HG03521 (cell line): ENCODE results near the gene DLG1.
"Not testable (repeated sequence)": the region's sequence is repeated elsewhere in the genome, so short reads cannot be mapped to it uniquely, and the experiment has no call there.

ENCODE experiments used
- ATAC-seq: cut with Tn5 transposase; IDR thresholded peaks from one replicate; pipeline ENCODE4 v1.9.1; 2021; ENCODE audit warnings: mild to moderate bottlenecking, moderate library complexity; ENCODE audit not compliant: unreplicated experiment

DLG1 gene

DNA sequence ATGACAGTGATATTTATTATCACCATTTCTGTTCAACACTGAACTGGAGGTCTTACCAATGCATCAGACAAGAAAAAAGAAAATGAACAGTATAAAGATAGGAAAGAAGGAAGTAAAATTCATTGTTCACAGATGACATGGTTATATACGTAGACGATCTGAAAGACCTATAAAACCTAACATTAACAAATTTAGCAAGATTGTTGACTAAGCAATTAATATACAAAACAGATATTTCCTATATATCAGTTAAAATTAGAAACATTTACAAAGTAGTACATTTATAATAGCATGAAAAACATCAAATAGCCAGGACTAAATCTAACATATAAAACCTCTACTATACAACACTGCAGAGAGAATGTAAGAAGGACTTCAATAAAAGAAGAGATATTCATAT is 176.0 kb downstream of the DLG1 start:
- ATAC-seq = no peak

DNA sequence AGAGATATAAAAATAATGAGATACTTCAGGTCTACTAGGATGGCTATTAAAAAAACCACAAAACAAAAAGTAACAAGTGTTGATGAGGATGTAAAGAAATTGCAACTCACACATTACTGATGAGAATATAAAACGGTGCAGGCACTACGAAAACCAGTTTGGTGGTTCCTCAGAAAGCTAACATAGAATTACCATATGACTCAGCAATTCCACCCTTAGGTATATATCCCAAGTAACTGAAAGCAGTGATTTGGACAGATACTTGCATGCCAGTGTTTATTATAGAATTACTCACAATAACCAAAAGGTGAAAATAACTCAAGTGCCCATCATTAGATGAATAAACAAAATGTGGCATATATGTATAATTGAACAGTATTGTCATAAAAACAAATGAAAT is 181.3 kb downstream of the DLG1 start:
- ATAC-seq = no peak

DNA sequence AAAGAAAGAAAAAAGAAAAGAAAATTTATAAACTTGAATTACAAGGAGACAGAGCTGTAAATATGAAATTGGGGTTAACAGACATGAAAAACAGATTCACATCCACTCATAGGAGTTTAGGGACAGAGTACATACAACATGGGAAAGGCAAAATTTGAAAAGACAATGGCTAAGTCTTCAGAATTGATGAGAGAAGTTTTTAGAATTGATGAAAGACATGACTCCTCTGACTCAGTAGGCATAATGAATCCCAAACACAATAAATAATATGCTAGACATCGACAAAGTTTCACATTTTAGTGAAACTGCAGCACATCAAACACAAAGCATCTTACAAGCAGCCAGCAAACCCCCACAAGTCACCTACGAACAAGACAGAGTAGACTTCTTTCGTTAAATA is 184.4 kb downstream of the DLG1 start:
- no peak for ATAC-seq

DNA sequence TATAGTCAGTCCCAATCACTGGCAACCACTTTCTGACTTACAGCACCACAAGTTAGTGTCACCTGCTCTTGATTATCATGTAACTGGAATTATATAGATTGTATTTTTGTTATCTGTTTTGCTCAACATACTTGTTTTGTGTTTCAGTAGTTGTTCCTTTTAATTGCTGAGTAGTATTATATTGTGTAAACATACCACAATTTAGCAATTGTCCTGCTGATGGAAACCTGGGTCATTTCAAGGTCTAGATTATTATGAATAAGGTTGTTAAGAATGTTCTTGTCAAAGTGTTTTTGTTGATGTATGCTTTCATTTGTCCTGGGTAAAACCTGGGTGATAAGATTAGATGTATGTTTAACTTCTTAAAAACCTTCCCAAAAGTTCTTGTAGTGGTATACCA is 186.7 kb downstream of the DLG1 start:
- no peak for ATAC-seq

DNA sequence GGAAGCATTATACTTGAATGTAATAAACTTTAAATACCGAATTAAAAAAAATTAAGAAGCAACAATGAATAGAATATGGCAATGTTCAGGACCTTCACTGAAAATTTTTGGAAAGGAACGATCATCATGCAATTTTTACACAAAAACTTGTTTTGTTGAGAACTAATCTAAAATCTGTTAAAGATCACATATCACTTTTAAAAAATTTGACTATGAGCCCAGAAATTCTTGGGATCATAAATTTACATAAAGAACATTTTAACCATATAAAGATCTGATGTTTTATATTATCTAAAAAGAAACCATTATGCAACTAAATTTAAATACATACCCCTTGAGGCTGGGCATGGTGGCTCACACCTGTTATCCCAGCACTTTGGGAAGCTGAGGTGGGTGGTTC is 192.6 kb downstream of the DLG1 start:
- ATAC-seq = no peak

DNA sequence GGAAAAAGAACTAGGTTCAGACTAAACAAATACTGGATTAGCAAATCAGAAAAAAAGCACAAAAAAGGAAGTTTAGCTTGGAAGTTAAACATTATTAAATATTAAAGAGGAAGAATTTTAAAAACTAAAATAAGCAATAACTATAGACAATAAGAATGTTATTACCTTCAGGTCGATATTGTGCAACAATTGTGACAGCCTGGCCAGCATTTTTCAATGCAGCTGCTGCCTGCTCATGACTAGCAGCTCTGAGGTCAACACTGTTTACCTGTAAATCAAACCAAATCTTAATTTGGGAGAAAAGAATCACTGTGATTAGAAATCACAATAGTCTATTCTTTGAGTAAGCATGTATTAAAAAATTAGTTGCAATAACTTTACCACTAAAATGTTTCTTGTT is 193.7 kb downstream of the DLG1 start:
- no peak for ATAC-seq

DNA sequence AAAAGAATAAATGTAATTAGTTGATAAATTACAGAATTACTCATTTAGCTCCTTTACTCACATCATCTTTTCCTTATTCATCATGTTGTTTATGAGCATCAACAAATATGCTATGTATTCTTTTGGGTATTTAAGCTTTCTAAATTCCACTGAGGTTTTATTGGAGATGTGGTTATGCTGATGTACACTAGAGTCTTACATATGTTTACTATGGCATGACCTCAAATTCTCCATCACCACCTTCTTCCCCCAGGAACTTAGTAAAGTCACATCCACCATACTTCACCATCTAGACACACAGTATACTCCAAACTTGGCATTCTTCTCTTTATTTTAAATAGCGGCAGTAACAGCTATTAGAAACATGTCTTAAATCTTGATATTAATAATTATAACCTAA is 194.6 kb downstream of the DLG1 start:
- ATAC-seq = no peak

DNA sequence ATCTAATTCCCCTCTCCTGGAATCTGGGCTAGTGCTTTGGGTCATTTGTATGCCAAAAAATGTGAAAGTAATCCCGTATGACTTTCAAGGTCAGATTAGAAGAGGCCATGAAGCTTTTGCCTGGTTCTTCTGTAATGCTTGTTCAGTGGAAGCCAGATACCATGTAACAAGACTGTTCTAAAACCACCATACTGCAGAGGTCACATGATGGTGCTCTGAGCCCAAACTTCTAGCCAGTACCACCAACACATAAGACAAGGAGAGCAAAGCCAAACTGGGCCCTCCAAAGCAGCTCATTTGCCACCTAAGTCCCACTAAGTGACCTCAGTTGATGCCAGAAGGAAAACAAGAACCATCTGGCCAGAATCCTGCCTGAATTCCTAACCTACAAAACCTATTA is 204.5 kb downstream of the DLG1 start:
- no peak for ATAC-seq

DNA sequence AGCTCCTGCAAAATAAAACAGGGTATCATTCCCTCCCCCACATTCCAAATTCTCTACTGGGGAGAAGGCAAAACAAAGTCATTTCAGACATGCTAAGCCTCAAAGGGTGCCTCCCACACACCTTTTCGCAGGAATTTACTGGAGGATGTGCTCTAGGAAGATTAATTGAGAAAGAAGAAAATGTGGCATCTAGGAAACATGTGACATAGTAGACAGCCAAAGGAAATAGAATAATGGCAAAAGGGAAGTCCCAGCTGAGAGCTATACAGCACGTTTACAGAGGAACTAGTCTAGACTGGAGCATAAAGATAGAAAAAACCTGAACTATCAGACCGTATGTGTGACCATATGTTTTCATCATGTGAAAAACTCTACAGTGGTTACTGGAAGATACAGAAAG is 210.0 kb downstream of the DLG1 start:
- ATAC-seq = no peak

DNA sequence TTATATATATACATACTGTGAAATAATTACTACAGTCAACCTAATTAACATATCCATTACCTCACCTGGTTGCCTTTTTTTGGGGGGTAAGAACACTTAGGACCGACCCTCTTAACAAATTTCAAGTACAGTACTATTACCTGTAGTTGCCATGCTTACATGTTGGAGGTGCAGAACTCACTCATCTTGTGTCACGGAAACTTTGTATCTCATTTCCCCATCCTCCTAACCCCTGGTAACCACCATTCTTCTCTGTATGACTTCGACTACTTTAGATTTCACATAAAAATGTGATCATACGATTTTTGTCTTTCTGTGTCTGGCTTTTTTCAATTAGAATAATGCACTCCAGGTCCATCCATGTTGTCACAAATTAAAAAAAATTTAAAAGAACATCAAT is 213.3 kb downstream of the DLG1 start:
- ATAC-seq = no peak

DNA sequence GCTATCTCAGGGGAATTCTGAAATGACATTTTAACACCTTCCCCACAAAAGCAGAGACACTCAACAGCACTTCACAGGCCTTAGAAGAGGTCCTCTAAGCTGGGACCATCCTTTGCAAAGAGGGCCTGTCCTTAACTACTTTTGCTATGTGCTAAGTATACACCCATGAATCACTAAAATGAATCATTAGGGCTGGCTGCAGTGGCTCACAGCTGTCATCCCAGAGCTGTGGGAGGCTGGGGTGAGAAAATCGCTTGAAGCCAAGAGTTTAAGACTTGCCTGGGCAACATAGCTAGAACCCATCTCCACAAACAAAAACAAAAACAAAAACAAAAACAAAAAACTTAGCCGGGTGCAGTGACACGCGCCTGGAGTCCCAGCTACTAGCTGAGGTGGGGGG is 214.9 kb downstream of the DLG1 start:
- no peak for ATAC-seq

DNA sequence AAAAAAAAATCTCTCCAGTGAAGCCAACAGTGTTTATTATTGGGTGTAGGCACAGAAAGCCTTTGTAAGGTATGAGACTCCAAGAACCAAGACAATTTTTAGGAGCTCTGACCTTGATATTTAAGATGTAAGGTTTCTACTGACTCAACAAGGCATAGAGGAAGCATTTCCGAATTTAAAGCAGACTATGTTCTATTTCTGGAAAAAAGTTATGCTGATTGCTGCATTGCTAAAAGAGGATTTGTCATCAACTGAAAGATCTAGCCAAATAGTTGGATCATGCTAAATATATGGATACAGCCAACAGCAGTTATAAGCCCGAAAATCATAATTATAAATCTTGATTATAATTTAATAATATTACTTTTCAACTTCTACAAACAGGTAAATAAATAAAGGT is 215.5 kb downstream of the DLG1 start:
- ATAC-seq = no peak

DNA sequence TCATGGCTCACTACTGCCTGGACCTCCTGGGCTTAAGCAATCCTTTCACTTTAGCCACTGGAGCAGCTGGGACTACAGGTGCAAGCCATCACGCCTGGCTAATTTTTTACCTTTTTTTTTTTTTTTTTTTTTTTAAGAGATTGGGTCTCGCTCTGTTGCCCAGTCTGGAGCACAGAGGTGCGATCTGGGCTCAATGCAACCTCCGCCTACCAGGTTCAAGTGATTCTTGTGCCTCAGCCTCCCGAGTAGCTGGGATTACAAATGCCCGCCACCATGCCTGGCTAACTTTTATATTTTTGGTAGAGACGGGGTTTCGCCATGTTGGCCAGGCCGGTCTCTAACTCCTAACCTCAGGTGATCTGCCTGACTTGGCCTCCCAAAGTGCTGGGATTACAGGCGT is 218.1 kb downstream of the DLG1 start:
- no peak for ATAC-seq

DNA sequence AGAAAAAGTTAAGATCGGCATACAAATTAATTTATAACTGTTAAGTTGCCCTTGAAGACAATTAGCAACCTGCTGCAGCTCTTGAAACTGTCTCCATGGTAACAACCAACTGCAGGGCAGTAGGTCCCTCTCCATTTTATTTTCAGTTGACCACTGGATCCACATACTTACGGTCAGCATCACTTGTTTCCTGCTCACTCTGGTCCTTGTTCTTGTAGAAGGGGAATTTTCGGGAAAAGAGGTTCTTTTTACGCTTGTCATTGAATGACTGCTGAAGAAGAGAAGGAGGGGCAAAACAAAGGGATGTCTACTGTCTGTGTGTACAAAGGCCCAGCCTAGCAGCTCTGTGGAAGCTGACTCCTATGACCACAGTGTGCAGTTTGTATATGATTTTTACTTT is 222.0 kb downstream of the DLG1 start:
- ATAC-seq = no peak

DNA sequence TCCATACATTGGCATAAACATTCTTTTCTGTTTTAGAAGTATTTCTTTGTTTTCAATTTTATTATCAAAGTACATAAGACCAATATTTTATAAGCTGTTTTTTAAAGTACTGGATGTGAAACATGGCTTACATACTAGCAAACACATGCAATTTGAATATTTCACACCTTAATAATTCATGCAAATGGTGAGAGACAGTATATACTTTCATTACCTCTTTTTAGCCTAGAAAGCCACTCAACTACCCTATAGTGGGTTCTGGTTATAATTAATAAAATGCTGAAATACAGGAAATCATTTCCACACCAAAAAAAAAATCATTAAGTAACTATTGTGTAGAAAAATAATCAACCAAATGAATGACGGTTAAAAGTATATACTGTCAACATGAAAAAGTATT is 230.3 kb downstream of the DLG1 start:
- no peak for ATAC-seq

DNA sequence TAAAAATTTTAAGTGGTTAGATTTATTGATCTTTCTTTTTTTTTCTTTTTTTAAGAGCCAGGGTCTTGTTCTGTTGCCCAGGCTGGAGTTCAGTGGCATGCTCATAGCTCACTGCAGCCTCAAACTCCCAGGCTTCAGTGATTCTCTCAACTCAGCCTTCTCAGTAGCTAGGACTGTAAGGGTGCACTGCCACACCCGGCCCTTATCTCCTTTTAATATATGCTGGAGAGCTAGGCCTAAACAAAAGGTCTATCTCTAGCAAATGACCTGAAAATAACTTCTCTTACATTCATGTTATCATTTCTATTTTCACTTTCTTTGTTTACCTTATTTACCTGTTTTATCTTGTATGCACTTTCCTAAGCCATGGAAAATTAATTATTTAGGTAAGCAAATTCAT is 233.6 kb downstream of the DLG1 start:
- no peak for ATAC-seq

DNA sequence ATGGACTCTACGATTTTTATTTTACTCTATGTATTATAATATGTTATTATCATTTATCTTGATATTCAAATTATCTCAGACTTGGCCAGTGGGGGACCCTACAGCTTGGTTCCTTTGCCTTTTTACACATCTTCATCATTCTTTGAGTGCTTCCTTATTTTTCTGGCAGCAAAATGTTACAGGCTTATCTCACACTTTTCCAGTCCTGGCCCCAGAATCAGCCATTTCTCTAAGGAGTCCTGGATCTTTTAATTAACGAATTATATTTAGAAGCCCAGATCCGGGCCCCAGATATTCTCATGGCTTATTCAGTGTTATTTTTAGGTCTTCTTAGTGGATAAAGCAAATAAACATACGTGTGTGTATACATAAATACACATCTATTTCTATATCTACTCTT is 236.0 kb downstream of the DLG1 start:
- no peak for ATAC-seq

DNA sequence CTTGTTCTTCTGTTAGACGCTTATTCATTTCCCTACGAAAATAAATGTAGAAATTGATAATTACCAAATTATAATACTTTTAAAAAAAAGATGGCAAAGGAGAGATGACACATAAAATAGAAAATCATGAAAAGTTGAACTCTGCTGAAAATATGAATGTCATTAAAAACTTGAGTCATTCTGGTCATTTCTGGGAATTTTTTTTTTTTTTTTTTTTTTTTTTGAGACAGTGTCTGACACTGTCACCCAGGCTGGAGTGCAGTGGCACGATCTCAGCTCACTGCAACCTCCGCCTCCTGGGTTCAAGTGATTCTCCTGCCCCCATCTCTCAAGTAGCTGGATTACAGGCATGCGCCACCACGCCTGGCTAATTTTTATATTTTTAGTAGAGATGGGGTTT is 246.8 kb downstream of the DLG1 start:
- ATAC-seq = not testable (repeated sequence)

DNA sequence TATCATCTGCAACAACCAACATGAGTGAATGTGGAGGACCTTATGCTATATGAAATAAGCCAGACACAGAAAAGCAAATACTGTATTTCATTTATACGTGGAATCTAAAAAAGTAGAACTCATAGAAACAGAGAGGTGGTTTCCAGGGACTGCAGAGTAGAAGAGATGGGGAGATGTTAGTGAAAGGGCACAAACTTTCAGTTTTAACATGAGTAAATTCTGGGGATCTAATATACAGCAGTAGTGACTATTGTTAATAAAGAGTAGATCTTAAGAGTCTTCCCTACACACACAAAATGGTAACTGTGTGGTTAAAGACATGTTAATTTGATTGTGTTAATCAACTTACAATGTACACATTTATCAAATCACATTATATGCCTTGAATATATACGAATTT is 247.9 kb downstream of the DLG1 start:
- ATAC-seq = no peak

DNA sequence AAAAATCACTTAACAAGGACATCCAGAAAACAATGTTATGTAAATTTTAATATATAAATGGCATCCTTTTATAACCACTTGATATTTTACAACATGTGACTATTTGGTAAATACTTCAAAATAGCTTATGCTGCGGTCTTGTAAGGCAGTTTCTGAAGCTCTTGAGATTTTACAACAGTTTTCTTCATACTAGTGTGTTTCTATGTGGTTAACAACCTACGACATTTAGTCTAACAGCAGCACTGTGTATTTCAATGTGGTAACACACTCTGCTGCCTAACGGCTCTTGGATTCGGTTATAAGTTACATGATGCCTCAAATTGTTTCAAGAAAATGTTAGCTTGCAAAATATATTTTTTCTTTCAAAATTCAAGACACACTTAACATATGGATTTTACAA is 255.9 kb downstream of the DLG1 start:
- no peak for ATAC-seq

DNA sequence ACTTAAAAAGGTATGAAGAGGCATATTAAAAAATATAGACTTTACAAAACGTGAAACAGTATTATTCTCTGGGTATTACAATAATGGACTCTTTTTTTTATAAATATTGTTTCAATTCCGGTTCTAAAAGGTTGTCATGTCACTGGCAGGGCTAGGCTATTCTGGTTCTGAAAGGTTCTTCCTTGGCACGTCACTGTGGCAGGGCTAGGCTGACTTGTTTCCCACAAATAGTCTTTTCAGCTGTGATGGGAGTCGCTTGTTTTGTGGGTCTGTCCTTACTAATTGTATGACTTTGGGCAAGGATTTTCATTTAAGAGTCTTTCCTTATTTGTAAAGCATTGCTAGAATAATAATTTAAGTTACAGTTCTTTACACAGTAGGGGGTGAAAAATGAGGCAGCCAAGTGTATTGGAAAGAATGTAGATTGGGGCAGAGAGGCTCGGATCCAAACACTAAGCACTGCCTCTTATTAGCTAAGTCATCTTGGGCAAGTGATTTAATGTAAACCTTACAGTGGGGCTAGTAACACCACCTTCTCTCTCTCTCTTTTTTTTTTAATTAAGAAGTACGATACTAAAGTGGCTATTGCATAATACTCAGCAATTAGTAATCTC is 256.4 kb downstream of the DLG1 start:
- ATAC-seq = no peak

DNA sequence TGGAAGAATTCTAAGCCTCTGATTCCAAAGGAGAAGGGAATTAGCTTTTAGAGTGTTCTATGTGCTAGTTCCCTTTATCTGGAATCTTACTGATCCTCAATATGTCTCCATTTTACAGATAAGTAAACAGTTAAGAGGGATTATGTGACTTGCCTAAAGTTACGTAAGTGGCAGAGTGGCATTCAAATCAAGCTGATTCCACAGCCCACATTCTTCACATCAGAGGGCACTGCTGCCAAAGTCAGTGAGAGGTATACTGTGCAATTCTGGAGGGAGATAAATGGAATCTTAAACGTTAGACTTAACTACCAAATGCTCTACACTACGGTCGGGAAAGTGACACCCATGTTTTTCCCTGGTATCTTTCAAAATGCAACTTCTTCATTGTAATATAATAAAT is 257.8 kb downstream of the DLG1 start:
- ATAC-seq = no peak

DNA sequence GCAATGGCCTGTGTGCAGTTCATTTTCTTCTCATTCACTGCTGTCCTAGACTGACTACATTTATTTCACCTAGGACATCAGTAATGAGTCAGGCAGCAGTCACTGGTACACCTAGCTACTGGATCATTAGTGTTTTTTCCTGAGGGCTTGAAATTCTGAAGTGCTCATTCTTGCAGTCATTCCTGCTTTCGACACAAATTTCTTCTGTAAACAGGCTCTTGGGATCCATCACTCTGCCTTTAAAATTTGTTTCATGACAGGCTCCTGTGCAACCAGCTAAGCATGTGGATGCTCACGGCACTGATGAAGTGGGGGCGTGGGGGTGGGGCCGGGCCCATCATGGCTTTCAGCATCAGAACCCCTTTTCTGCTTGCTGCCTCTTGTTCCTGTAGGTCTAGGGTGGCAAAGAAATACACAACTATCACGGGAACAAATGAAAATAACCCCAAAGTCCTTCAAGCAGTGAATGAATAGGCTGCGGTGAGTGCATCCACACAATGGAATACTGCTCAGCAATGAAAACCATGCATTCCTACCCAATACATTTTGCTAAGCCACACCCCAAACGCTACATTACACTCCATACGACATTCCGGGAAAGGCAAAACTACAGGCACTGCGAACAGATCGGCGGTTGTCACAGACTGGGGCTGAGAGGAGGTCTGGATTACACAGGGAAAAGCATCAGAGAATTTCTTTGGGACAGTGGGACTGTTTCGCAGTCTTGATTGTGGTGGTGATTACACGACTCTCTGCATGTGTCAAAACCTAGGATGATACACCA is 259.5 kb downstream of the DLG1 start:
- ATAC-seq = no peak
